ENCODE results near the gene NAV3.
A peak's percentile ranks its signal among the peaks of the same experiment; 100 is the strongest.

DNA sequence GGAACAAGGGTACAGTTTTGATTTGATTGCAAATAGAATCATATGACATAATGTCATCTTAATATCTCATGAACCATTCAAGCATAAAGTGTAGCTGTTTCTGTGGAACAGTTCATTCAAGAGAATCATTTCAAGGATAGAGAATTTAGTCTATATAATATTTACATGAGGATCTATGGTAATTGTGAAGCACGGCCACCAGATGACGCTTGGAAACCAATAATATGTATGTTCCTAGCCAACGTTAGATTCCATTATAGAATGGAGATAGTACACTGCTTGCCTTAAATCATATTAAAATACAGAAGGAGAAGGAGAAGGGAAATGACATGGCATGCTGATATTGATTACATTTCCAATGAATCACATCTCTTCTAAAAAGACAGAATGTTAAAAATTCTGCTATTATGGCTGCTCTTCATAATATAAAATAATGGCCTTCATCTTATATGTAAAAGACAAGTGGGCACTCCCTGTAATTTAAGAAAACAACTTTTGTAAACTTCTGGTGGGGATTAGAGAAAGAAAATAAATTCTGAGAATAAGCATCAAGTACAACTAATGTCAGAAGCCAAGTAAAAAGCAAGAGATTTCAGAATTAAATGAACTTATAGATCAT, 351.0 kb downstream of the NAV3 start:
- TF ChIP-seq CTCF (IDR thresholded peaks at IDR 0.05) (peak in 3 of 4 experiments; percentile 19 to 45 (median 43)), EP300 (IDR thresholded peaks at IDR 0.05) (no peak), POLR2AphosphoS5 (IDR thresholded peaks at IDR 0.05) (no peak)

All from sigmoid colon (tissue), 4 donors.